HepG2 (cell line): ENCODE data around the gene ABCB9. TPM values are rescaled to one million over a fixed set of nuclear protein-coding genes. Genes with fewer than 3 reads are reported as not detected.

Experiments
- ATAC-seq: fragments of 200-7000 bp; cut with Tn5 transposase; 3 replicates; pipeline ENCODE4 v1.9.1; 2020; ENCODE audit warnings: mild to moderate bottlenecking, moderate library complexity
- BruUV-seq: library from RNA; stranded (reverse); fragments of 400-500 nt; replicated peaks from 2 replicates; lab custom pipeline; 2021; lab: Mats Ljungman, UMichigan
- CTCF ChIA-PET: fragments of 300-600 bp; formaldehyde crosslinking; extraction: SDS; loops from one replicate; lab custom pipeline; 2021; ENCODE audit warnings: low total read pairs, inconsistent platforms, low intra/inter-chr PET ratio; lab: Yijun Ruan, JAX
- POLR2A ChIA-PET: fragments of 350-600 bp; sonication (Branson Sonifier 250); formaldehyde crosslinking; loops from one replicate; lab custom pipeline; 2020; ENCODE audit warnings: antibody characterized with exemption, inconsistent platforms; lab: Yijun Ruan, JAX
- DNase-seq: peaks from one replicate; pipeline ENCODE4 v3.0.0-alpha.2; 2015; ENCODE audit warnings: low spot score
- FAIRE-seq: peaks from 3 replicates; lab custom pipeline; 2011; peaks lifted over from hg19 to GRCh38; lab: Jason Lieb, UNC
- H2AFZ ChIP-seq: one replicate; pipeline ENCODE4 v1.6.1; 2011; ENCODE audit warnings: low read length, inconsistent platforms
- H3K27ac ChIP-seq: fragments of 300-600 bp; 3 replicates; pipeline ENCODE4 v1.8.0; 2011; ENCODE audit warnings: mixed run types, mild to moderate bottlenecking, mixed read lengths, low read length, inconsistent platforms; ENCODE audit not compliant: insufficient read depth; ENCODE audit errors: extremely low read length
- H3K27me3 ChIP-seq, 2 experiments: fragments of 200-600 bp in 1 of 2; 2 replicates in 1 of 2; 3 replicates in 1 of 2; pipeline versions ENCODE4 v1.6.0 to v1.8.0; 2011; ENCODE audit warnings: low read length in 2 of 2, mild to moderate bottlenecking in 2 of 2, moderate library complexity in 2 of 2, inconsistent platforms in 1 of 2; ENCODE audit not compliant: insufficient read depth in 2 of 2, control insufficient read depth in 1 of 2
- H3K36me3 ChIP-seq, 2 experiments: fragments of 200-600 bp in 1 of 2; replicated peaks in 1 of 2; 2 replicates in 1 of 2; 3 replicates in 1 of 2; pipeline versions ENCODE4 v1.5.1 to v1.8.0; 2011; ENCODE audit warnings: low read length in 2 of 2, inconsistent platforms in 1 of 2; ENCODE audit not compliant: insufficient read depth in 2 of 2, control insufficient read depth in 1 of 2
- H3K4me1 ChIP-seq: 2 replicates; pipeline ENCODE4 v1.5.1; 2012; ENCODE audit warnings: low read length, inconsistent platforms; ENCODE audit not compliant: insufficient read depth
- H3K4me2 ChIP-seq: 2 replicates; pipeline ENCODE4 v1.6.0; 2011; ENCODE audit warnings: low read depth, low read length, inconsistent platforms
- H3K4me3 ChIP-seq, 3 experiments: fragments of 200-600 bp in 1 of 3; sonication (generic), shearing (Covaris generic) in 1 of 3; replicated peaks in 1 of 3; 2 replicates each; pipeline ENCODE4 v1.5.1; 2011 to 2016; ENCODE audit warnings: low read length in 3 of 3, inconsistent platforms in 2 of 3, low read depth in 2 of 3, mild to moderate bottlenecking in 2 of 3, control low read depth in 1 of 3, mixed read lengths in 1 of 3; ENCODE audit not compliant: insufficient read depth in 1 of 3
- H3K79me2 ChIP-seq: one replicate; pipeline ENCODE4 v1.6.1; 2011; ENCODE audit warnings: low read length, inconsistent platforms; ENCODE audit not compliant: insufficient read depth
- H3K9ac ChIP-seq: 2 replicates; pipeline ENCODE4 v1.6.0; 2011; ENCODE audit warnings: mild to moderate bottlenecking, low read depth, low read length, inconsistent platforms; ENCODE audit not compliant: insufficient read depth
- H3K9me3 ChIP-seq: 2 replicates; pipeline ENCODE4 v1.5.1; 2012; ENCODE audit warnings: mild to moderate bottlenecking, low read length
- H4K20me1 ChIP-seq: 2 replicates; pipeline ENCODE4 v1.6.0; 2011; ENCODE audit warnings: inconsistent platforms, mild to moderate bottlenecking, low read length, moderate library complexity; ENCODE audit not compliant: insufficient read depth
- ATF1 ChIP-seq: IDR thresholded peaks from 2 replicates; pipeline ENCODE4 v1.6.1; 2016; ENCODE audit warnings: mild to moderate bottlenecking, control low read depth
- HNRNPH1 ChIP-seq: fragments of 200-400 bp; formaldehyde crosslinking; optimal IDR thresholded peaks from 2 replicates; pipeline ENCODE3; 2017; ENCODE audit warnings: mild to moderate bottlenecking, low read depth, low read length
- JUND ChIP-seq: sonication (generic); formaldehyde crosslinking; IDR thresholded peaks from 2 replicates; pipeline ENCODE4 v1.8.0; 2022; ENCODE audit warnings: mild to moderate bottlenecking, missing genetic modification reagents
- SRF ChIP-seq: IDR thresholded peaks from 2 replicates; pipeline ENCODE4 v1.6.1; 2011; ENCODE audit warnings: mild to moderate bottlenecking, low read depth, low read length, moderate library complexity
- TOPORS ChIP-seq: sonication (generic); formaldehyde crosslinking; IDR thresholded peaks from 2 replicates; pipeline ENCODE4 v1.8.0; 2023; ENCODE audit warnings: mild to moderate bottlenecking, missing genetic modification reagents
- ZNF816 ChIP-seq: sonication (generic); formaldehyde crosslinking; IDR thresholded peaks from 2 replicates; pipeline ENCODE4 v1.8.0; 2022; ENCODE audit warnings: missing genetic modification reagents, mild to moderate bottlenecking, borderline replicate concordance
- WGBS: methylation state at CpG from one replicate; pipeline ENCODE4 v1.1.6; 2017; ENCODE audit warnings: low lambda C conversion rate; 5-methylcytosine and 5-hydroxymethylcytosine counted together
- in situ Hi-C: cut with HindIII; loops from 2 replicates; pipeline ENCODE4 v1.10.0; 2017; ENCODE audit warnings: low pct_unique_long_range_greater_than_20kb; ENCODE audit not compliant: extremely low pct_ligation_motif_present
- intact Hi-C: fragments of 100-400 bp; cut with micrococcal nuclease; formaldehyde crosslinking; loops from one replicate; pipeline ENCODE4 v1.10.0; 2022; ENCODE audit not compliant: unreplicated experiment
- polyA plus RNA-seq, 8 experiments: library from polyadenylated mRNA; depleted of rRNA in 3 of 8; stranded (reverse) in 7 of 8; unstranded in 1 of 8; fragments of >200 nt; fragmentation: Illumina TruSeq in 4 of 8; extraction: Trizol in 4 of 8; gene quantifications; 2 replicates each; pipeline versions ENCODE4 v1.2.1 to v1.2.3, GENCODE V29; 2011 to 2016; ENCODE audit warnings: low read depth in 4 of 8, missing spikeins in 1 of 8, mixed read lengths in 1 of 8; ENCODE audit not compliant: insufficient read depth in 1 of 8
- total RNA-seq, 5 experiments: library from RNA; depleted of rRNA; stranded (reverse); fragments of >200 nt; fragmentation: Illumina TruSeq; extraction: Trizol; gene quantifications; 2 replicates each; pipeline ENCODE4 v1.2.3, GENCODE V29; 2016; ENCODE audit warnings: low read depth in 1 of 5
- TF ChIP-seq, protein P1 (sequence below): sonication (generic); formaldehyde crosslinking; IDR thresholded peaks from 2 replicates; pipeline ENCODE4 v1.8.0; 2022; ENCODE audit warnings: mild to moderate bottlenecking, missing genetic modification reagents, moderate library complexity
- TF ChIP-seq, protein P2 (sequence below): sonication (generic); formaldehyde crosslinking; IDR thresholded peaks from 2 replicates; pipeline ENCODE4 v1.4.0; 2020; ENCODE audit warnings: mild to moderate bottlenecking, missing genetic modification reagents
- TF ChIP-seq, protein P3 (sequence below), 2 experiments: sonication (generic) in 1 of 2; formaldehyde crosslinking in 1 of 2; IDR thresholded peaks; 2 replicates each; pipeline versions ENCODE4 v1.4.0 to v1.6.1; 2018 to 2020; ENCODE audit warnings: missing genetic modification reagents in 2 of 2, borderline replicate concordance in 1 of 2, low read depth in 1 of 2, mild to moderate bottlenecking in 1 of 2, missing biosample characterization in 1 of 2
- TF ChIP-seq, protein P4 (sequence below), 2 experiments: fragments of 450-650 bp in 1 of 2; sonication (generic) in 1 of 2; formaldehyde crosslinking; IDR thresholded peaks; 2 replicates each; pipeline versions ENCODE4 v1.5.0 to v1.8.0; 2020 to 2022; ENCODE audit warnings: mild to moderate bottlenecking in 1 of 2, missing genetic modification reagents in 1 of 2

Gene ABCB9
- total and polyA plus RNA-seq, 2 of the 13 experiments (the other 11 are each of a cell fraction or from before 2014, with no cell fraction given), result 5.1 to 6.0 TPM

DNA sequence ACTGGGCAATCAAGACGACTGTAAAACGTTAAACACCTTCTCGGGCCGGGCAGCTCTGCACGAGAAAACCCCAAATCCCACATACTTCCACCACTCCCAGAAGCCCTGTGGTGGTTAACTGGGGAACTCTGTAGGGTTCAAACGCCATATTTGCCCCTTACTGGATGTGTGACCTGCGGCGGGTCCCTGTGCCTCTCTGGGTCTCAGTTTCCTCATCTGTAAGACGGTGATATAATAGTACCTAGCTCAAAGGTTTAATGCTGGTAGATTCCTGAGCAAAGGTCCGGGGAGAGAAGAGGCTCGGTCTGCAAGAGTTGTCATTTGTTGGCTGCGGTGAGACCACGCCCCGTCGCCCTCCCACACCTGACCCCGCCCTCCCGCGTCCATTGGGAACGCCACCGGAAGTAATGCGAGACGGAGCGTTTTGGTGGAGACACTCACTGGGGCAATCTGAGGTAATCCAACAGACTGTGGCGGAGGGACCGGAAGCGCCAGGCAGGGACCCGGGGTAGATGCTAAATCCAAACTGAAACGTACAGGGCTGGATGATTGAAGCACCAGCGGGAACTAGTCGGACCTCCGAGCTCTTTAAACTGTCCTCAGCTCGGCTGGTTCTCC is 8.1 kb upstream of the ABCB9 start:
- peak overlapping the region; percentile 83 to 95 (median 90) for H3K4me3 ChIP-seq
- BruUV-seq, result no TSS peak
- DNase-seq (peak; percentile 96), ATAC-seq (peak; percentile 86), FAIRE-seq (peak; percentile 85)
- CTCF ChIA-PET, result no interaction called here
- peak overlapping the region; percentile 89 for H3K4me2 ChIP-seq
- peaks cover 0 to 11% of the 10 kb centered on the region in 2 experiments; a peak in 4 of 5 replicates for H3K36me3 ChIP-seq
- peak overlapping the region; percentile 93 for H3K9ac ChIP-seq
- WGBS, result 0% methylated on average over 2 of the region's 32 CpGs
- no peaks in the 10 kb centered on the region for H4K20me1 ChIP-seq
- intact Hi-C loops, result loop anchor here (5.0 kb wide), 1 partner anchor 103 kb away; no protein-coding TSS in a partner anchor
- POLR2A ChIA-PET, result interaction anchor here (0.7 to 3.7 kb wide), 7 partner anchors 9 to 258 kb away, joined by 3 to 49 read pairs (median 6); partner anchors contain the start of genes ABCB9, HIP1R, MPHOSPH9 and MTRFR
- H3K4me1 ChIP-seq, result peaks cover 38% of the 10 kb centered on the region
- H3K9me3 ChIP-seq, result no peaks in the 10 kb centered on the region
- peaks cover 26% of the 10 kb centered on the region for H3K79me2 ChIP-seq
- no peaks in the 10 kb centered on the region; a peak in 1 of 5 replicates for H3K27me3 ChIP-seq
- in situ Hi-C loops, result no loop called here
- H3K27ac ChIP-seq, result peak overlapping the region; percentile 92
- H2AFZ ChIP-seq, result peak overlapping the region; percentile 12
- TF ChIP-seq, protein P1, sequence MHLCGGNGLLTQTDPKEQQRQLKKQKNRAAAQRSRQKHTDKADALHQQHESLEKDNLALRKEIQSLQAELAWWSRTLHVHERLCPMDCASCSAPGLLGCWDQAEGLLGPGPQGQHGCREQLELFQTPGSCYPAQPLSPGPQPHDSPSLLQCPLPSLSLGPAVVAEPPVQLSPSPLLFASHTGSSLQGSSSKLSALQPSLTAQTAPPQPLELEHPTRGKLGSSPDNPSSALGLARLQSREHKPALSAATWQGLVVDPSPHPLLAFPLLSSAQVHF, result 0 out of 2 replicates have a peak, but pooled peaks have one; percentile 12
- TF ChIP-seq ATF1 (CRISPR knock-in tag), result peak; percentile 66
- TF ChIP-seq, protein P2, sequence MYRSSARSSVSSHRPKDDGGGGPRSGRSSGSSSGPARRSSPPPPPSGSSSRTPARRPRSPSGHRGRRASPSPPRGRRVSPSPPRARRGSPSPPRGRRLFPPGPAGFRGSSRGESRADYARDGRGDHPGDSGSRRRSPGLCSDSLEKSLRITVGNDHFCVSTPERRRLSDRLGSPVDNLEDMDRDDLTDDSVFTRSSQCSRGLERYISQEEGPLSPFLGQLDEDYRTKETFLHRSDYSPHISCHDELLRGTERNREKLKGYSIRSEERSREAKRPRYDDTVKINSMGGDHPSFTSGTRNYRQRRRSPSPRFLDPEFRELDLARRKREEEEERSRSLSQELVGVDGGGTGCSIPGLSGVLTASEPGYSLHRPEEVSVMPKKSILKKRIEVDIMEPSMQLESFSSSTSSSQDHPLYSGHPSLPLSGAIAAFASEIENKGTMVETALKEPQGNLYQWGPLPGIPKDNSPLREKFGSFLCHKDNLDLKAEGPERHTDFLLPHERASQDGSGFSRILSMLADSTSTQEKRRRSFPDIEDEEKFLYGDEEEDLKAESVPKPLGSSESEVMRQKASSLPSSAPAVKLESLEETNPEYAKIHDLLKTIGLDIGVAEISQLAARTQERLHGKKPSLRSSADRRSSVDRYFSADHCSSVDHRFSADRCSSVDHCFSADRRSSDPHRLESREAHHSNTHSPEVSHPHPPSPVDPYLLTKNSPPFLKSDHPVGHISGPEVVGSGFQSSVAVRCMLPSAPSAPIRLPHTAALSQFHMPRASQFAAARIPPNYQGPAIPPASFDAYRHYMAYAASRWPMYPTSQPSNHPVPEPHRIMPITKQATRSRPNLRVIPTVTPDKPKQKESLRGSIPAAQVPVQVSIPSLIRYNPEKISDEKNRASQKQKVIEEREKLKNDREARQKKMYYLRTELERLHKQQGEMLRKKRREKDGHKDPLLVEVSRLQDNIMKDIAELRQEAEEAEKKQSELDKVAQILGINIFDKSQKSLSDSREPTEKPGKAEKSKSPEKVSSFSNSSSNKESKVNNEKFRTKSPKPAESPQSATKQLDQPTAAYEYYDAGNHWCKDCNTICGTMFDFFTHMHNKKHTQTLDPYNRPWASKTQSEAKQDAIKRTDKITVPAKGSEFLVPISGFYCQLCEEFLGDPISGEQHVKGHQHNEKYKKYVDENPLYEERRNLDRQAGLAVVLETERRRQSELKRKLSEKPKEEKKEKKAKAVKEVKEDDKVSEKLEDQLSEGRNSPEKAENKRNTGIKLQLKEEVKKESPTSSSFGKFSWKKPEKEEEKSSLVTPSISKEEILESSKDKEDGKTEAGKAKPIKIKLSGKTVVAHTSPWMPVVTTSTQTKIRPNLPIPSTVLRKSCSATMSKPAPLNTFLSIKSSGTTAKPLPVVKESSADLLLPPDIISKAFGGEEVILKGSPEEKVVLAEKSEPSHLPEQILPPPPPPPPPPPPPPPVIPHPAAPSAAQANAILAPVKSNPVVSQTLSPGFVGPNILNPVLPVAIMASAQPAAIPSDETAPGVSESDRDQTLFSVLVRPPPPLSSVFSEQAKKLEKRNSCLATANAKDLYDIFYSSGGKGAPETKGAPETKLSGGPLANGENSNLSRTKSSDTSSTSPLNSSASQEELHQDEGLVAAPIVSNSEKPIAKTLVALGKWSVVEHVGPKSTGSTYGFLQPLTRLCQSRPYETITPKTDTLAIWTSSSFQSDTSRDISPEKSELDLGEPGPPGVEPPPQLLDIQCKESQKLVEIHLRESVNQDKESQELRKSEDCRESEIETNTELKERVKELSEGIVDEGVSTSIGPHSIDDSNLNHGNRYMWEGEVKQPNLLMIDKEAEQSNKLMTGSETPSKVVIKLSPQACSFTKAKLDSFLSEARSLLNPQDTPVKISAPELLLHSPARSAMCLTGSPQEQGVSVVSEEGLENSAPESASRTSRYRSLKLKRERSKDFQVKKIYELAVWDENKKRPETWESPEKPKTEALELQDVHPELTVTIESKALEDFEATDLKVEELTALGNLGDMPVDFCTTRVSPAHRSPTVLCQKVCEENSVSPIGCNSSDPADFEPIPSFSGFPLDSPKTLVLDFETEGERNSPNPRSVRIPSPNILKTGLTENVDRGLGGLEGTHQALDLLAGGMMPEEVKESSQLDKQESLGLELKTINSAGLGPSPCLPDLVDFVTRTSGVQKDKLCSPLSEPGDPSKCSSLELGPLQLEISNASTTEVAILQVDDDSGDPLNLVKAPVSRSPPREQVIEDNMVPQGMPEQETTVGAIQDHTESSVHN (CRISPR knock-in tag), result no peak
- no peak for TF ChIP-seq TOPORS (CRISPR knock-in tag)
- TF ChIP-seq, protein P3, sequence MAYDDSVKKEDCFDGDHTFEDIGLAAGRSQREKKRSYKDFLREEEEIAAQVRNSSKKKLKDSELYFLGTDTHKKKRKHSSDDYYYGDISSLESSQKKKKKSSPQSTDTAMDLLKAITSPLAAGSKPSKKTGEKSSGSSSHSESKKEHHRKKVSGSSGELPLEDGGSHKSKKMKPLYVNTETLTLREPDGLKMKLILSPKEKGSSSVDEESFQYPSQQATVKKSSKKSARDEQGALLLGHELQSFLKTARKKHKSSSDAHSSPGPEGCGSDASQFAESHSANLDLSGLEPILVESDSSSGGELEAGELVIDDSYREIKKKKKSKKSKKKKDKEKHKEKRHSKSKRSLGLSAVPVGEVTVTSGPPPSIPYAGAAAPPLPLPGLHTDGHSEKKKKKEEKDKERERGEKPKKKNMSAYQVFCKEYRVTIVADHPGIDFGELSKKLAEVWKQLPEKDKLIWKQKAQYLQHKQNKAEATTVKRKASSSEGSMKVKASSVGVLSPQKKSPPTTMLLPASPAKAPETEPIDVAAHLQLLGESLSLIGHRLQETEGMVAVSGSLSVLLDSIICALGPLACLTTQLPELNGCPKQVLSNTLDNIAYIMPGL (CRISPR knock-in tag; IDR thresholded peaks at IDR 0.05; ENCODE audit: borderline replicate concordance in 1 of 2, low read depth in 1 of 2), result peak; percentile 69 to 83; a peak in 3 of 4 replicates
- TF ChIP-seq SRF, result peak; percentile 30; the same call in 1 of the 2 replicates
- TF ChIP-seq HNRNPH1, result no peak
- TF ChIP-seq, protein P4, sequence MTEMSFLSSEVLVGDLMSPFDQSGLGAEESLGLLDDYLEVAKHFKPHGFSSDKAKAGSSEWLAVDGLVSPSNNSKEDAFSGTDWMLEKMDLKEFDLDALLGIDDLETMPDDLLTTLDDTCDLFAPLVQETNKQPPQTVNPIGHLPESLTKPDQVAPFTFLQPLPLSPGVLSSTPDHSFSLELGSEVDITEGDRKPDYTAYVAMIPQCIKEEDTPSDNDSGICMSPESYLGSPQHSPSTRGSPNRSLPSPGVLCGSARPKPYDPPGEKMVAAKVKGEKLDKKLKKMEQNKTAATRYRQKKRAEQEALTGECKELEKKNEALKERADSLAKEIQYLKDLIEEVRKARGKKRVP (CRISPR knock-in tag; IDR thresholded peaks at IDR 0.05), result peak in 1 of 2 experiments; percentile 92; a peak in 2 of 4 replicates
- peak; percentile 46; the same call in 1 of the 2 replicates for TF ChIP-seq JUND (CRISPR knock-in tag)
- peak; percentile 35; the same call in 1 of the 2 replicates for TF ChIP-seq ZNF816 (CRISPR knock-in tag)
